PFSK-1 (cell line): ENCODE data around the gene HES7.

Source experiments
- POLR2AphosphoS5 ChIP-seq: IDR thresholded peaks from 2 replicates; pipeline ENCODE4 v1.6.1; 2012; ENCODE audit warnings: low read depth, mild to moderate bottlenecking, control low read depth, low read length, moderate library complexity
- SIN3A ChIP-seq: IDR thresholded peaks from 2 replicates; pipeline ENCODE4 v1.6.1; 2012; ENCODE audit warnings: mild to moderate bottlenecking, low read length, moderate library complexity, borderline replicate concordance; ENCODE audit not compliant: insufficient read depth
- TAF1 ChIP-seq: IDR thresholded peaks from 2 replicates; pipeline ENCODE4 v1.6.1; 2012; ENCODE audit warnings: low read length, control low read depth, borderline replicate concordance; ENCODE audit not compliant: insufficient read depth

GRCh38 chr17:8123695-8124349 is at the start of gene HES7:
- peak; percentile 61; the same call in 1 of the 2 replicates for TF ChIP-seq TAF1
- TF ChIP-seq POLR2AphosphoS5 = peak; percentile 80
- peak; percentile 89; the same call in 1 of the 2 replicates for TF ChIP-seq SIN3A
